ENCODE measurements around the gene CRACR2B. TPM values are rescaled to one million over a fixed set of nuclear protein-coding genes. Genes with fewer than 3 reads are reported as not detected.
A peak's percentile ranks its signal among the peaks of the same experiment; 100 is the strongest.

The CRACR2B gene
- total RNA-seq, 1 donor from 2014 or later = 5.6 TPM

GRCh38 chr11:794766-795633 is 32.7 kb upstream of the CRACR2B start:
- DNase-seq = no peak

GRCh38 chr11:795634-796564 is 31.8 kb upstream of the CRACR2B start:
- DNase-seq = peak; percentile 70

- no peak for DNase-seq
These were observed 31.0 kb upstream of the CRACR2B start for GRCh38 chr11:796565-797295.

- peak; percentile 92 for DNase-seq
These were observed 30.2 kb upstream of the CRACR2B start for GRCh38 chr11:797296-798092.

- DNase-seq = peak; percentile 62
These were observed 29.5 kb upstream of the CRACR2B start, which contains the start of gene SLC25A22 for GRCh38 chr11:798093-798713. Gene SLC25A22, minus strand, starts transcription at chr11:798281. Its CDS starts 3,275 bp downstream, at chr11:795006.

GRCh38 chr11:799641-800316 is 27.9 kb upstream of the CRACR2B start:
- no peak for DNase-seq

DNA sequence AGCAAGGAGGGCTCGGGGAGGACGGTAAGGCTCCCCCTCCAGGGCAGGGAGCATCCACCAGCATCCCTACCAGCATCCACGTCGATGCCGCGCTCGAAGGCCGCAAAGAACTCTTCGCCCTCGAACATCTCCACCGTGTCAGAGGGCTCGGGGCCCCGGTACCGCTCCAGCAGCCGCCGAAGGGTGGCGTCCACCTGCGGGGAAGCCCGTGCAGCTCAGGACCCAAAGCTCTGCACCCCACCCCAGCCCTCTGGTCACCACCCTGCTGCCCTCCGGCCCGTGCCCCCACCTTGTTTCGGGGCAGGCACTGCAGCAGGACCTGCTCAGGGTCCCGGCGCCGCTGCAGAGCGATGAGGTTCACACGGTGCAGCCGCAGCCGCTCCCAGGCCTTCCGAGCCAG is 27.2 kb upstream of the CRACR2B start:
- no peak for DNase-seq

- no peak for DNase-seq
These were observed 26.5 kb upstream of the CRACR2B start for GRCh38 chr11:801097-801780.

DNA sequence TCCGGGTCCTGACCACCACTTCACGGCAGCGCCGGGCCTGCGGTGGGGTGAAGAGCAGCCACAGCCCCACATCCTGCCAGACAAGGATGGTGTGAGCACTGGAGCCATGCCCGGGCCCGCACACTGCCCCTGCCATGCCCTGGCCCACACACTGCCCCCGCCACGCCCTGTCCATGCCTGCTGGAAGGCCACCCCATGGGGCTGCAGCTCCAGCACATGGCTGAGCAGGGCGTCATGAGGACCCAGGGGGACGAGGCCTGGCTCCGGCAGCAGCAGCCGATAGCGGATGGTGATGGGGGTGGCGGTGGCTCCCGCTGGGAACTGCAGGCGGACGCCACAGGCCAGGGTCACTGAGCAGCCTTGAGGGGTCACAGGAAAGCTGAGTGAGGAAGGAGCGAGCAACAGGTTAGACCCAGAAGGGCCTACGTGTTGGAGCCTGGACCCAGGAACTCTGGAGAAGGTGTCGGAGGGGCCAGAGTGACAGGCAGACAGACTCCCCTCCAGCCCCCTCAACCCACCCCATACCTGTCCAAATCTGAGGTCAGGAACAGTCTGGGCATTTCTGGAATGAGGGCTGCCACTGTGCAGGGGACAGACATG is 25.6 kb upstream of the CRACR2B start:
- DNase-seq = no peak

GRCh38 chr11:802693-803466 is 24.8 kb upstream of the CRACR2B start:
- no peak for DNase-seq

DNA sequence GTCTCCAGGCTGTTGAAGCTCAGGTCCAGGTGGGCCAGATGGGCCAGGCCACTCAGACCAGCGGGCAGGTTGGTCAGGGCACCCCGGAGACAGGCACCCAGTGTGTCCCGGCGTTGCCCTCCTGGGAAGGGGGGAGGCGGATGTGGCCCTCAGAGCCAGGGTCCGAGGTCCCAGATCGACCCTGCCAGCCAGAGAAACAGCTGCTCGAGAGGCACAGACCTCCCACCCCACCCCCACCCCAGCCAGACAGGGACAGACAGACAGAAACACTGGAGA is 24.3 kb upstream of the CRACR2B start:
- no peak for DNase-seq

DNA sequence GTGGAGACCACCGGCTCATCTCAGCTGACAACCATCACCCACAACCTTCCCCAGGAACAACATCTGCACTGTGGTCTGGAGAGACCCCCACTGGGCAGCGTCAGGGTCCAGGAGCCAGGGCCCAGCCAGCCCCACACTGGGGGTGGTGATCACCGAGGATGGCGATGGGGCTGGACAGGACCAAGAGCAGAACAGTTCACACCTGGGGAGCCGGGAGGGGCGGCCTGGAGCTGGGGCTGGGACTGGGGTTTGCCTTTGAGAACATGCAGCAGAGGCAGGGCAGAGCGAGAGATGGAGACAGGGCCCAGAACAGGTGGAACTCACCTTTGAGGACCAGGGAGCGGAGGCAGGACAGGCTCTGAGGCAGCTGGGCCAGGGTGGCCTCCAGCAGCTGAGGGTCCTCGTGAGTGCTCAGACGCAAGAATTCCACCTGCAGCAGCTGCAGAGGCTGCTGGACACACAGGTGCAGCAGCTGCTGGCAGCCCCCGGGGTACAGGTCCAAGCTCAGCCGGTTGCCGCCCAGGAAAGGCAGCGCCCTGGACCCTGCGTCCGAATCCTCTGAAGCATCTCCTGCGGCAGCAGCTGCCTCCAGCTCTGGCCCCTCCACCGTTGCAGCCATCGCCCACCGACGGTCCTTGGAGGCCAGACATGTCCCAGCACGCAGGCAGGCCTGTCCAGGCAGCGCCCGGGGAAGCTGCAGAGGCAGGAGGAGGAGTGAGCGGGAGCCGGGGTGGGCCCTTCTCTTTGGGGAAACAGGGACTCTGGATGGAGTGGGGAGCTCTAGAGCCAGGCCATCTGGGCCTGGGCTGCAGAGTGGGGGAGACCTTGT is 23.7 kb upstream of the CRACR2B start:
- no peak for DNase-seq

DNA sequence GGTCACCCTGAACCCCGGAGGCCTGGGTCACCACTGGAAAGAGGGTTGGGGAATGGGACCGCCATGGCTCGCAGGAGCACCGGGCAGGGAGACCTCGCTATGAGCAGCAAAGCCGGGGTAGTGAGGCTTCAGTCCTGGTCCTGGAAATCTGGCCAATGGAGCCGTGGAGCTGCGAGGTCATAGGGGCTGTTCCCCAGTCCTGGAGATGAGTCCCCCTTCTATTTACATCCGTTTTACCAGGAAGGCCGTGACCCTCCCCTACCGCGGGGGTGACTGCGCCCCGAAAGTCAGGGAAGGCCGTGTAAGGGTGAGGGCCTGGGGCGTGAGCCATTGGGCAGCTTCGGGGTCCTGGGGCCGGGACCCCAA is 23.1 kb upstream of the CRACR2B start:
- no peak for DNase-seq

GRCh38 chr11:808427-809286 is 19.1 kb upstream of the CRACR2B start:
- DNase-seq = no peak

GRCh38 chr11:809287-810039 is 18.3 kb upstream of the CRACR2B start, which contains the start of gene RPLP2:
Gene RPLP2, plus strand, starts transcription at chr11:809967. Its CDS starts 268 bp downstream, at chr11:810235.
- DNase-seq = peak; percentile 99

DNA sequence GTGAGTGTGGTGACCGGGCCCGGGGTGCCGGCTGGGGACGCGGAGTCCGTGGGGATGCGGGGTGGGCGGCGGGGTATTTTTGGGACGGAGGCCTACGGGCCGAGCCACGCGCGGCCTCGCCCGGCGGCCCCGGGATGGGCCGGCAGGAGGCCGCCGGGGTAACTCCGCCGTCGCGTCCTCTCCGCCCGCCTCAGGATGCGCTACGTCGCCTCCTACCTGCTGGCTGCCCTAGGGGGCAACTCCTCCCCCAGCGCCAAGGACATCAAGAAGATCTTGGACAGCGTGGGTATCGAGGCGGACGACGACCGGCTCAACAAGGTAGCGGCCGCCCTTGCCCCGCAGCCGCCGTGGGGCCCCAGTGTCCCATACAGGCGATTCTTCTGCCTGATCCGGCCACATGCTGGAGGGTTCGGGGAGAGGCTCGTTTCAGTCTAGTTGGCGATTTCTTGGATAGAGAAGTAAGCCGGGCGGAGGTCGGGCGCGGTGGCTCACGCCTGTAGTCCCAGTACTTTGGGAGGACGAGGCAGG is 17.6 kb upstream of the CRACR2B start:
- no peak for DNase-seq
